Trophoblast cell (in vitro differentiated cells and primary cell): ENCODE results near the gene DHRSX.

Experiments
- DNase-seq, 2 donors: peaks; one replicate each; pipeline ENCODE4 v3.0.0-alpha.2; 2016
- H2AFZ ChIP-seq: 2 replicates; pipeline ENCODE4 v1.6.1; 2013; ENCODE audit warnings: low read length, moderate library complexity, mild to moderate bottlenecking; ENCODE audit not compliant: insufficient read depth, poor library complexity
- H2AK5ac ChIP-seq: 2 replicates; pipeline ENCODE4 v1.6.1; 2013; ENCODE audit warnings: mild to moderate bottlenecking, low read length
- H2BK120ac ChIP-seq: 2 replicates; pipeline ENCODE4 v1.6.1; 2013; ENCODE audit warnings: low read length, mild to moderate bottlenecking, moderate library complexity; ENCODE audit not compliant: insufficient read depth, poor library complexity
- H2BK12ac ChIP-seq: 2 replicates; pipeline ENCODE4 v1.6.1; 2013; ENCODE audit warnings: mild to moderate bottlenecking, low read length, moderate library complexity
- H2BK5ac ChIP-seq: 2 replicates; pipeline ENCODE4 v1.6.1; 2013; ENCODE audit warnings: low read length, low read depth, moderate library complexity, mild to moderate bottlenecking; ENCODE audit not compliant: poor library complexity
- H3K14ac ChIP-seq: 2 replicates; pipeline ENCODE4 v1.6.1; 2013; ENCODE audit warnings: mild to moderate bottlenecking, low read length
- H3K18ac ChIP-seq: 2 replicates; pipeline ENCODE4 v1.6.1; 2013; ENCODE audit warnings: mild to moderate bottlenecking, low read length
- H3K23ac ChIP-seq: 2 replicates; pipeline ENCODE4 v1.6.1; 2013; ENCODE audit warnings: low read length
- H3K27ac ChIP-seq: 2 replicates; pipeline ENCODE4 v1.5.1; 2013; ENCODE audit warnings: low read depth, mild to moderate bottlenecking, inconsistent platforms, low read length, moderate library complexity
- H3K27me3 ChIP-seq: 2 replicates; pipeline ENCODE4 v1.6.1; 2013; ENCODE audit warnings: inconsistent platforms, mild to moderate bottlenecking, low read length, moderate library complexity; ENCODE audit not compliant: insufficient read depth
- H3K36me3 ChIP-seq, 2 experiments: 1 replicate in 1 of 2; 2 replicates in 1 of 2; pipeline ENCODE4 v1.6.1; 2013; ENCODE audit warnings: low read length in 2 of 2, mild to moderate bottlenecking in 2 of 2, moderate library complexity in 1 of 2; ENCODE audit not compliant: insufficient read depth in 2 of 2, control insufficient read depth in 1 of 2
- H3K4ac ChIP-seq: 2 replicates; pipeline ENCODE4 v1.6.1; 2013; ENCODE audit warnings: low read depth, mild to moderate bottlenecking, low read length, moderate library complexity
- H3K4me1 ChIP-seq, 2 experiments: 1 replicate in 1 of 2; 2 replicates in 1 of 2; pipeline ENCODE4 v1.6.1; 2013; ENCODE audit warnings: low read length in 2 of 2, mild to moderate bottlenecking in 2 of 2, moderate library complexity in 1 of 2; ENCODE audit not compliant: insufficient read depth in 2 of 2, control insufficient read depth in 1 of 2
- H3K4me2 ChIP-seq: 2 replicates; pipeline ENCODE4 v1.6.1; 2013; ENCODE audit warnings: inconsistent platforms, mild to moderate bottlenecking, low read length, moderate library complexity
- H3K4me3 ChIP-seq: 2 replicates; pipeline ENCODE4 v1.5.1; 2013; ENCODE audit warnings: mild to moderate bottlenecking, low read depth, low read length, inconsistent platforms
- H3K79me1 ChIP-seq: one replicate; pipeline ENCODE4 v1.6.1; 2013; ENCODE audit warnings: low read length
- H3K79me2 ChIP-seq: 2 replicates; pipeline ENCODE4 v1.6.1; 2013; ENCODE audit warnings: low read length, mild to moderate bottlenecking; ENCODE audit not compliant: control insufficient read depth, insufficient read depth, poor library complexity
- H3K9ac ChIP-seq: 2 replicates; pipeline ENCODE4 v1.6.1; 2013; ENCODE audit warnings: mild to moderate bottlenecking, low read length
- H3K9me3 ChIP-seq: 2 replicates; pipeline ENCODE4 v1.6.1; 2013; ENCODE audit warnings: low read depth, mild to moderate bottlenecking, control low read depth, inconsistent platforms, low read length; ENCODE audit not compliant: insufficient read depth
- H4K12ac ChIP-seq: 2 replicates; pipeline ENCODE4 v1.6.1; 2013; ENCODE audit warnings: low read depth, mild to moderate bottlenecking, low read length, moderate library complexity
- H4K8ac ChIP-seq: 2 replicates; pipeline ENCODE4 v1.6.1; 2013; ENCODE audit warnings: low read depth, mild to moderate bottlenecking, low read length, moderate library complexity
- H4K91ac ChIP-seq: one replicate; pipeline ENCODE4 v1.6.1; 2013; ENCODE audit warnings: low read depth, mild to moderate bottlenecking, low read length, moderate library complexity
- WGBS: extraction: QIAGEN DNeasy Blood & Tissue Kit; methylation state at CpG from one replicate; pipeline ENCODE4 v1.1.7; 2013; ENCODE audit warnings: missing lambda C conversion rate; ENCODE audit not compliant: insufficient read length, insufficient coverage; ENCODE audit errors: extremely low coverage; 5-methylcytosine and 5-hydroxymethylcytosine counted together

Gene DHRSX

GRCh38 chrX:2188330-2188792 is 312.4 kb downstream of the DHRSX start:
- Histone ChIP-seq H3K4me1 (peaks cover 4 to 11% of the 10 kb centered on the region in 2 experiments), H3K79me1 (no peaks in the 10 kb centered on the region), H2BK5ac (no peak overlapping the region), H3K14ac (no peak overlapping the region), H2AK5ac (no peak overlapping the region), H3K9me3 (peaks cover 12% of the 10 kb centered on the region), H4K8ac (no peak overlapping the region), H3K4ac (no peak overlapping the region), H3K4me3 (no peak overlapping the region), H2AFZ (no peak overlapping the region), H2BK12ac (no peak overlapping the region), H2BK120ac (no peak overlapping the region), H3K18ac (no peak overlapping the region), H3K27me3 (no peaks in the 10 kb centered on the region), H3K36me3 (no peaks in the 10 kb centered on the region), H3K9ac (no peak overlapping the region), H3K79me2 (no peaks in the 10 kb centered on the region), H3K23ac (no peak overlapping the region), H4K12ac (no peak overlapping the region), H3K27ac (no peak overlapping the region), H4K91ac (no peak overlapping the region), H3K4me2 (peak overlapping the region; percentile 44)
- no peak for DNase-seq
- WGBS: no CpG with 5 or more reads among the region's 14 CpGs

GRCh38 chrX:2187352-2188115 is 313.2 kb downstream of the DHRSX start:
- no CpG with 5 or more reads among the region's 15 CpGs for WGBS
- no peak for DNase-seq
- no peak overlapping the region for H4K8ac ChIP-seq
- H3K79me1 ChIP-seq: no peaks in the 10 kb centered on the region
- H4K91ac ChIP-seq: no peak overlapping the region
- H3K27ac ChIP-seq: no peak overlapping the region
- no peak overlapping the region for H2AK5ac ChIP-seq
- H3K4me2 ChIP-seq: no peak overlapping the region
- no peak overlapping the region for H4K12ac ChIP-seq
- H3K4ac ChIP-seq: no peak overlapping the region
- H2BK12ac ChIP-seq: no peak overlapping the region
- no peak overlapping the region for H3K18ac ChIP-seq
- H3K14ac ChIP-seq: no peak overlapping the region
- H2BK5ac ChIP-seq: no peak overlapping the region
- H3K23ac ChIP-seq: no peak overlapping the region
- peaks cover 4 to 11% of the 10 kb centered on the region in 2 experiments for H3K4me1 ChIP-seq
- H3K9me3 ChIP-seq: peaks cover 12% of the 10 kb centered on the region
- no peaks in the 10 kb centered on the region for H3K36me3 ChIP-seq
- no peaks in the 10 kb centered on the region for H3K79me2 ChIP-seq
- no peak overlapping the region for H2AFZ ChIP-seq
- H3K9ac ChIP-seq: no peak overlapping the region
- H3K27me3 ChIP-seq: no peaks in the 10 kb centered on the region
- no peak overlapping the region for H2BK120ac ChIP-seq
- H3K4me3 ChIP-seq: no peak overlapping the region

- no CpG with 5 or more reads among the region's 25 CpGs for WGBS
- H2AK5ac ChIP-seq: no peak overlapping the region
- no peak overlapping the region for H4K8ac ChIP-seq
- no peak overlapping the region for H2BK5ac ChIP-seq
- H4K91ac ChIP-seq: no peak overlapping the region
- H3K23ac ChIP-seq: no peak overlapping the region
- no peak overlapping the region for H4K12ac ChIP-seq
- no peak overlapping the region for H3K4me2 ChIP-seq
- no peaks in the 10 kb centered on the region for H3K36me3 ChIP-seq
- no peak overlapping the region for H2AFZ ChIP-seq
- no peak overlapping the region for H3K18ac ChIP-seq
- no peaks in the 10 kb centered on the region for H3K79me2 ChIP-seq
- no peak overlapping the region for H3K4me3 ChIP-seq
- H3K27me3 ChIP-seq: no peaks in the 10 kb centered on the region
- no peak overlapping the region for H3K4ac ChIP-seq
- no peak overlapping the region for H2BK12ac ChIP-seq
- no peak overlapping the region for H2BK120ac ChIP-seq
- H3K14ac ChIP-seq: no peak overlapping the region
- no peaks in the 10 kb centered on the region for H3K79me1 ChIP-seq
- H3K9me3 ChIP-seq: peaks cover 12% of the 10 kb centered on the region
- peaks cover 4 to 13% of the 10 kb centered on the region in 2 experiments for H3K4me1 ChIP-seq
- H3K9ac ChIP-seq: no peak overlapping the region
- DNase-seq: no peak
- no peak overlapping the region for H3K27ac ChIP-seq
Observed at GRCh38 chrX:2185341-2186082, 315.3 kb downstream of the DHRSX start.

- 100% methylated on average over 1 of the region's 1 CpG for WGBS
- no peak overlapping the region for H2BK12ac ChIP-seq
Observed at GRCh38 chrX:2184089-2184488, 316.7 kb downstream of the DHRSX start.

More at GRCh38 chrX:2184089-2184488, 316.7 kb downstream of the DHRSX start:
- H3K36me3 ChIP-seq: no peaks in the 10 kb centered on the region
- no peak overlapping the region for H3K4ac ChIP-seq
- no peak overlapping the region for H3K23ac ChIP-seq
- H3K4me3 ChIP-seq: no peak overlapping the region
- H3K9ac ChIP-seq: no peak overlapping the region
- peaks cover 12% of the 10 kb centered on the region for H3K9me3 ChIP-seq
- H2AFZ ChIP-seq: no peak overlapping the region
- no peak overlapping the region for H4K12ac ChIP-seq
- H3K4me1 ChIP-seq: peaks cover 4 to 13% of the 10 kb centered on the region in 2 experiments
- H3K4me2 ChIP-seq: no peak overlapping the region
- H2BK5ac ChIP-seq: no peak overlapping the region
- no peak overlapping the region for H3K14ac ChIP-seq
- no peak overlapping the region for H4K91ac ChIP-seq
- no peak overlapping the region for H2BK120ac ChIP-seq
- H3K27ac ChIP-seq: no peak overlapping the region
- no peaks in the 10 kb centered on the region for H3K79me2 ChIP-seq
- H3K79me1 ChIP-seq: no peaks in the 10 kb centered on the region
- no peak overlapping the region for H2AK5ac ChIP-seq
- H3K27me3 ChIP-seq: no peaks in the 10 kb centered on the region
- no peak overlapping the region for H4K8ac ChIP-seq
- DNase-seq: no peak
- H3K18ac ChIP-seq: no peak overlapping the region
